HepG2 (cell line): ENCODE measurements around the gene ENTREP3. TPM values are rescaled to one million over a fixed set of nuclear protein-coding genes. Genes with fewer than 3 reads are reported as not detected.

Source experiments
- AKAP8 ChIP-seq: sonication (generic); formaldehyde crosslinking; IDR thresholded peaks from 2 replicates; pipeline ENCODE4 v1.5.1; 2020; ENCODE audit warnings: mild to moderate bottlenecking, missing genetic modification reagents
- BCL3 ChIP-seq: sonication (generic); formaldehyde crosslinking; IDR thresholded peaks from 2 replicates; pipeline ENCODE4 v1.5.1; 2020; ENCODE audit warnings: mild to moderate bottlenecking, missing genetic modification reagents, moderate library complexity
- CBX2 ChIP-seq, 2 experiments: fragments of 200-600 bp in 1 of 2; sonication (generic); formaldehyde crosslinking in 1 of 2; IDR thresholded peaks; 2 replicates each; pipeline versions ENCODE4 v1.7.0 to v1.8.1; 2018 to 2022; ENCODE audit warnings: low read depth in 2 of 2, low read length in 1 of 2, mild to moderate bottlenecking in 1 of 2, missing genetic modification reagents in 1 of 2
- CENPT ChIP-seq: sonication (generic); formaldehyde crosslinking; IDR thresholded peaks from 2 replicates; pipeline ENCODE4 v1.8.0; 2022; ENCODE audit warnings: low read depth, mild to moderate bottlenecking, moderate library complexity, missing genetic modification reagents
- ELK4 ChIP-seq: sonication (generic); formaldehyde crosslinking; IDR thresholded peaks from 2 replicates; pipeline ENCODE4 v1.9.0; 2021; ENCODE audit warnings: missing genetic modification reagents, borderline replicate concordance
- ETS1 ChIP-seq: sonication (generic); formaldehyde crosslinking; IDR thresholded peaks from 2 replicates; pipeline ENCODE4 v1.4.0; 2020; ENCODE audit warnings: missing genetic modification reagents
- HOXA3 ChIP-seq: sonication (generic); formaldehyde crosslinking; IDR thresholded peaks from 2 replicates; pipeline ENCODE4 v1.5.0; 2020; ENCODE audit warnings: missing genetic modification reagents
- IRF1 ChIP-seq: sonication (generic); formaldehyde crosslinking; IDR thresholded peaks from 2 replicates; pipeline ENCODE4 v1.4.0; 2020; ENCODE audit warnings: low read depth, mild to moderate bottlenecking, missing genetic modification reagents
- MED8 ChIP-seq: sonication (generic); formaldehyde crosslinking; IDR thresholded peaks from 2 replicates; pipeline ENCODE4 v1.8.1; 2023; ENCODE audit warnings: mild to moderate bottlenecking, missing genetic modification reagents; ENCODE audit not compliant: insufficient replicate concordance
- MXD3 ChIP-seq: IDR thresholded peaks from 2 replicates; pipeline ENCODE4 v1.6.1; 2016; ENCODE audit warnings: mild to moderate bottlenecking, missing biosample characterization, missing genetic modification reagents
- NCOR1 ChIP-seq: fragments of 200-600 bp; sonication (generic); IDR thresholded peaks from 2 replicates; pipeline ENCODE4 v1.7.0; 2017; ENCODE audit warnings: antibody characterized with exemption, low read length, borderline replicate concordance
- REL ChIP-seq: sonication (generic); formaldehyde crosslinking; conservative IDR thresholded peaks from 2 replicates; pipeline ENCODE4 v1.8.0; 2022; ENCODE audit warnings: mild to moderate bottlenecking, missing genetic modification reagents, moderate library complexity
- REXO4 ChIP-seq: sonication (generic); formaldehyde crosslinking; IDR thresholded peaks from 2 replicates; pipeline ENCODE4 v1.8.0; 2022; ENCODE audit warnings: missing genetic modification reagents, mild to moderate bottlenecking, borderline replicate concordance
- SMARCE1 ChIP-seq: fragments of 450-650 bp; IDR thresholded peaks from 2 replicates; pipeline ENCODE4 v1.6.1; 2017; ENCODE audit warnings: borderline replicate concordance
- ZBTB49 ChIP-seq: sonication (generic); formaldehyde crosslinking; IDR thresholded peaks from 2 replicates; pipeline ENCODE4 v1.4.0; 2020; ENCODE audit warnings: missing genetic modification reagents, borderline replicate concordance
- ZFAT ChIP-seq: sonication (generic); formaldehyde crosslinking; conservative IDR thresholded peaks from 2 replicates; pipeline ENCODE4 v1.8.1; 2023; ENCODE audit warnings: missing genetic modification reagents, inconsistent platforms
- ZFP37 ChIP-seq: sonication (generic); formaldehyde crosslinking; IDR thresholded peaks from 2 replicates; pipeline ENCODE4 v1.4.0; 2020; ENCODE audit warnings: missing genetic modification reagents, borderline replicate concordance
- ZNF333 ChIP-seq: sonication (generic); formaldehyde crosslinking; IDR thresholded peaks from 2 replicates; pipeline ENCODE4 v1.4.0; 2020; ENCODE audit warnings: mild to moderate bottlenecking, missing genetic modification reagents, borderline replicate concordance
- ZNF343 ChIP-seq: sonication (generic); formaldehyde crosslinking; IDR thresholded peaks from 2 replicates; pipeline ENCODE4 v1.4.0; 2020; ENCODE audit warnings: mild to moderate bottlenecking, missing genetic modification reagents
- ZNF557 ChIP-seq: sonication (generic); formaldehyde crosslinking; IDR thresholded peaks from 2 replicates; pipeline ENCODE4 v1.4.0; 2020; ENCODE audit warnings: missing genetic modification reagents
- ZNF564 ChIP-seq: sonication (generic); formaldehyde crosslinking; IDR thresholded peaks from 2 replicates; pipeline ENCODE4 v1.8.1; 2023; ENCODE audit warnings: mild to moderate bottlenecking, missing genetic modification reagents
- ZNF737 ChIP-seq: sonication (generic); formaldehyde crosslinking; IDR thresholded peaks from 2 replicates; pipeline ENCODE4 v1.5.0; 2020; ENCODE audit warnings: missing genetic modification reagents, mild to moderate bottlenecking, borderline replicate concordance
- polyA plus RNA-seq, 8 experiments: library from polyadenylated mRNA; depleted of rRNA in 3 of 8; stranded (reverse) in 7 of 8; unstranded in 1 of 8; fragments of >200 nt; fragmentation: Illumina TruSeq in 4 of 8; extraction: Trizol in 4 of 8; gene quantifications; 2 replicates each; pipeline versions ENCODE4 v1.2.1 to v1.2.3, GENCODE V29; 2011 to 2016; ENCODE audit warnings: low read depth in 4 of 8, missing spikeins in 1 of 8, mixed read lengths in 1 of 8; ENCODE audit not compliant: insufficient read depth in 1 of 8
- total RNA-seq, 5 experiments: library from RNA; depleted of rRNA; stranded (reverse); fragments of >200 nt; fragmentation: Illumina TruSeq; extraction: Trizol; gene quantifications; 2 replicates each; pipeline ENCODE4 v1.2.3, GENCODE V29; 2016; ENCODE audit warnings: low read depth in 1 of 5

ENTREP3 gene
- total and polyA plus RNA-seq, 2 of the 13 experiments (the other 11 are each of a cell fraction or from before 2014, with no cell fraction given) = 4.1 to 9.9 TPM

GRCh38 chr1:155208541-155209311 is 46.6 kb downstream of the ENTREP3 start, which contains the start of gene MTX1 (continued):
- TF ChIP-seq ZNF564 (CRISPR knock-in tag) = no peak
- no peak for TF ChIP-seq ELK4 (CRISPR knock-in tag)
- no peak for TF ChIP-seq CENPT
- no peak for TF ChIP-seq ZFAT
- TF ChIP-seq BCL3 (CRISPR knock-in tag) = 0 out of 2 replicates have a peak, but pooled peaks have one; percentile 34
- TF ChIP-seq MXD3 (CRISPR knock-in tag) = no peak; the same call in 1 of the 2 replicates
- TF ChIP-seq ETS1 (CRISPR knock-in tag) = no peak
- TF ChIP-seq ZFP37 (CRISPR knock-in tag) = no peak
- TF ChIP-seq ZNF333 = peak; percentile 90
- TF ChIP-seq AKAP8 (CRISPR knock-in tag) = peak; percentile 63; the same call in 1 of the 2 replicates
- no peak for TF ChIP-seq ZNF343
- TF ChIP-seq REL (CRISPR knock-in tag) = no peak
- no peak for TF ChIP-seq REXO4 (CRISPR knock-in tag)
- no peak for TF ChIP-seq NCOR1
- no peak for TF ChIP-seq IRF1 (CRISPR knock-in tag)
- TF ChIP-seq ZBTB49 (CRISPR knock-in tag) = no peak
- peak; percentile 51; the same call in 1 of the 2 replicates for TF ChIP-seq HOXA3 (CRISPR knock-in tag)
- no peak for TF ChIP-seq ZNF557 (CRISPR knock-in tag)
- no peak for TF ChIP-seq CBX2 (IDR thresholded peaks at IDR 0.05; ENCODE audit: low read depth, low read length)
- no peak for TF ChIP-seq CBX2 (CRISPR knock-in tag; IDR thresholded peaks at IDR 0.05; ENCODE audit: low read depth)
- TF ChIP-seq ZNF737 = no peak
- no peak for TF ChIP-seq MED8 (CRISPR knock-in tag)
- TF ChIP-seq SMARCE1 = no peak
